Sigmoid colon (tissue), 7 donors: ENCODE measurements around the gene DRAM2. TPM values are rescaled to one million over a fixed set of nuclear protein-coding genes. Genes with fewer than 3 reads are reported as not detected.
"Not testable (repeated sequence)": the region's sequence is repeated elsewhere in the genome, so short reads cannot be mapped to it uniquely, and the experiment has no call there.

Experiments used
- DNase-seq: peaks from one replicate; pipeline ENCODE4 v3.0.0-alpha.2; 2019
- H3K27ac ChIP-seq, 4 donors: fragments of 200-600 bp; sonication (generic); one replicate each; pipeline ENCODE4 v1.5.1; 2016 to 2019; ENCODE audit warnings: mild to moderate bottlenecking in 1 of 4
- H3K27me3 ChIP-seq, 3 donors: fragments of 200-600 bp; sonication (generic); one replicate each; pipeline ENCODE4 v1.5.1; 2019; ENCODE audit warnings: mild to moderate bottlenecking in 1 of 3
- H3K36me3 ChIP-seq, 4 donors: fragments of 200-600 bp; sonication (generic); one replicate each; pipeline ENCODE4 v1.5.1; 2016 to 2019
- H3K4me1 ChIP-seq, 4 donors: fragments of 200-600 bp; sonication (generic); one replicate each; pipeline ENCODE4 v1.5.1; 2017 to 2019
- H3K4me3 ChIP-seq, 4 donors: fragments of 200-600 bp; sonication (generic); one replicate each; pipeline ENCODE4 v1.5.1; 2017 to 2019; ENCODE audit warnings: mild to moderate bottlenecking in 2 of 4, moderate library complexity in 1 of 4
- H3K9me3 ChIP-seq, 4 donors: fragments of 200-600 bp in 3 of 4; sonication (generic) in 3 of 4; one replicate each; pipeline versions ENCODE4 v1.5.1 to v1.6.1; 2013 to 2019
- EP300 ChIP-seq, 4 donors: sonication (generic); formaldehyde crosslinking; IDR thresholded peaks; one replicate each; pipeline ENCODE4 v1.6.1; 2017; ENCODE audit warnings: antibody characterized with exemption in 4 of 4
- POLR2A ChIP-seq, 2 donors: fragments of 450-650 bp; IDR thresholded peaks; one replicate each; pipeline ENCODE4 v1.6.1; 2016; ENCODE audit warnings: antibody characterized with exemption in 2 of 2, mild to moderate bottlenecking in 2 of 2, moderate library complexity in 2 of 2
- POLR2AphosphoS5 ChIP-seq, 4 donors: sonication (generic); formaldehyde crosslinking; IDR thresholded peaks; one replicate each; pipeline ENCODE4 v1.6.1; 2017; ENCODE audit warnings: antibody characterized with exemption in 4 of 4
- WGBS, 2 donors: extraction: QIAGEN DNeasy Blood & Tissue Kit; methylation state at CpG; one replicate each; pipeline ENCODE4 v1.1.7; 2013; 5-methylcytosine and 5-hydroxymethylcytosine counted together
- intact Hi-C: fragments of 100-400 bp; cut with DNase I; formaldehyde crosslinking; loops from one replicate; pipeline ENCODE4 v1.15.1; 2023
- polyA plus RNA-seq, 3 donors: library from polyadenylated mRNA; stranded (reverse); fragments of 200-250 nt; gene quantifications; one replicate each; pipeline ENCODE4 v1.2.3, GENCODE V29; 2013
- total RNA-seq, 4 donors: library from RNA; depleted of rRNA; stranded (reverse); fragments of >200 nt; gene quantifications; one replicate each; pipeline ENCODE4 v1.1.0, GENCODE V29; 2016
- TF ChIP-seq, protein P1 (sequence below), 4 experiments: fragments of 450-650 bp in 3 of 4; fragments of 200-600 bp in 1 of 4; IDR thresholded peaks; one replicate each; pipeline ENCODE4 v1.5.1; 2016 to 2019; ENCODE audit warnings: antibody characterized with exemption in 4 of 4, mild to moderate bottlenecking in 3 of 4, moderate library complexity in 2 of 4
- donor health status: healthy with polysubstance abuse.
- donor health status: Bipolar disorder and iron deficiency.
- donor health status: healthy.

DRAM2 gene
- total and polyA plus RNA-seq, 7 donors: 27.0 to 69.6 (median 52.1) TPM

DNA sequence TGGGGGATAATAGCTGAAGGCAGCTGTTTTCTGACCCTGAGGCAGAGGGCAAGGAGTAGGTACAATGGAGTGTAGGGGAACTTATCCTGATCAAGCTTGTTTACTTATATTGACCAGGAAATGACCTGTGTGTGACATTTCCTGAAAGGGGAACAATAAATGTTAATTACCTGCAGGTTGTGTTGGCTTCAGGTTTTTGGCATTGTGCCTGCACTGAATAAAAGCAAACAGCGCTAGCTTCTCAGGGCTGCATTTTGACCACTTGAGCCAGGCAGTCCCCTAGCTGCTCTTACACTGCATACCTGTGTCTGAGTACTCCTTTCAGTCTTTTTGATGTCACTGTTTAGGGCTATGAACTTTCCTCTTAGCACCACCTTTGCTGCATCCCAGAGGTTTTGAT lies 40.6 kb downstream of the DRAM2 start:
- no peaks in the 10 kb centered on the region for H3K4me1 ChIP-seq

DNA sequence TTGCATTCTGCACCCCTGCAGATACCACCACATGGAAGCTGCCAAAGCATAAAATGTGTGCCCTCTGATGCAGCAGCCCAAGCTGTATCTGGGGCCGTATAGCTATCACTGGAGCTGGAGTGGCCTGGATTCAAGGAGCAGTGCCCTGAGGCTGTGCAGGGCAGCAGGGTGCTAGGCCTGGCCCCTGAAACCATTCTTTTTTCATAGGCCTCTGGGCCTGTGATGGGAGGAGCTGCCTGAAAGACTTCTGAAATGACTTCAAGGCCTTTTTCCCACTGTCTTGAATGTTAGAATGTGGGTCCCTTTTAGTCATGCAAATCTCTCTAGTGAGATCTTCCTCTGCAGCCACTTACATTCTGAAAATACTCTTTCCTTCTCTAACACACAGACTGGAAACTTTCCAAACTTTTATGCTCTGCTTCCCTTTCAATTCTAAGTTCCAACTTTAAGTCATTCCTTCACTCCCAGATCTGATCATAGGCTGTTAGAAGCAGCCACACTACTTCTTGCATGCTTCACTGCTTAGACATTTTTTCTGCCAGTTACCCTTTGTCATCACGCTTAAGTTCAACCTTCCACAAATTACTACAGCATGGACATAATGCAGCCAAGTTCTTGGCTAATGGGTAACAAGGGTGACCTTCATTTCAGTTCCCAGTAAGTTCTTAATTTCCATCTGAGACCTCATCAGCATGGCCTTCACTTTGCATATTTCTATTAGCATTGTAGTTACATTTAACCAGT lies 42.4 kb downstream of the DRAM2 start:
- no peaks in the 10 kb centered on the region for H3K27me3 ChIP-seq
- no peak overlapping the region for H3K27ac ChIP-seq
- no peaks in the 10 kb centered on the region for H3K4me1 ChIP-seq
- DNase-seq: no peak
- intact Hi-C loops: no loop called here
- peaks cover 3 to 7% (median 6%) of the 10 kb centered on the region in 4 donors for H3K9me3 ChIP-seq
- no peak overlapping the region for H3K4me3 ChIP-seq
- H3K36me3 ChIP-seq: no peaks in the 10 kb centered on the region
- no peak for TF ChIP-seq POLR2AphosphoS5 (IDR thresholded peaks at IDR 0.05)
- 88 to 92% methylated on average over 2 of the region's 2 CpGs for WGBS, 2 donors

More for the DNA sequence above, 40.6 kb downstream of the DRAM2 start:
- TF ChIP-seq, protein P1, sequence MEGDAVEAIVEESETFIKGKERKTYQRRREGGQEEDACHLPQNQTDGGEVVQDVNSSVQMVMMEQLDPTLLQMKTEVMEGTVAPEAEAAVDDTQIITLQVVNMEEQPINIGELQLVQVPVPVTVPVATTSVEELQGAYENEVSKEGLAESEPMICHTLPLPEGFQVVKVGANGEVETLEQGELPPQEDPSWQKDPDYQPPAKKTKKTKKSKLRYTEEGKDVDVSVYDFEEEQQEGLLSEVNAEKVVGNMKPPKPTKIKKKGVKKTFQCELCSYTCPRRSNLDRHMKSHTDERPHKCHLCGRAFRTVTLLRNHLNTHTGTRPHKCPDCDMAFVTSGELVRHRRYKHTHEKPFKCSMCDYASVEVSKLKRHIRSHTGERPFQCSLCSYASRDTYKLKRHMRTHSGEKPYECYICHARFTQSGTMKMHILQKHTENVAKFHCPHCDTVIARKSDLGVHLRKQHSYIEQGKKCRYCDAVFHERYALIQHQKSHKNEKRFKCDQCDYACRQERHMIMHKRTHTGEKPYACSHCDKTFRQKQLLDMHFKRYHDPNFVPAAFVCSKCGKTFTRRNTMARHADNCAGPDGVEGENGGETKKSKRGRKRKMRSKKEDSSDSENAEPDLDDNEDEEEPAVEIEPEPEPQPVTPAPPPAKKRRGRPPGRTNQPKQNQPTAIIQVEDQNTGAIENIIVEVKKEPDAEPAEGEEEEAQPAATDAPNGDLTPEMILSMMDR (IDR thresholded peaks at IDR 0.05): no peak
- no peak for TF ChIP-seq EP300 (IDR thresholded peaks at IDR 0.05)
- TF ChIP-seq POLR2AphosphoS5 (IDR thresholded peaks at IDR 0.05): no peak
- Histone ChIP-seq H3K4me3 (no peak overlapping the region), H3K36me3 (no peaks in the 10 kb centered on the region), H3K9me3 (peaks cover 2 to 7% (median 5%) of the 10 kb centered on the region in 4 donors), H3K27me3 (no peaks in the 10 kb centered on the region), H3K27ac (no peak overlapping the region)
- WGBS, 2 donors: 40 to 73% methylated on average over 1 of the region's 1 CpG
- intact Hi-C loops: no loop called here
- no peak for DNase-seq

DNA sequence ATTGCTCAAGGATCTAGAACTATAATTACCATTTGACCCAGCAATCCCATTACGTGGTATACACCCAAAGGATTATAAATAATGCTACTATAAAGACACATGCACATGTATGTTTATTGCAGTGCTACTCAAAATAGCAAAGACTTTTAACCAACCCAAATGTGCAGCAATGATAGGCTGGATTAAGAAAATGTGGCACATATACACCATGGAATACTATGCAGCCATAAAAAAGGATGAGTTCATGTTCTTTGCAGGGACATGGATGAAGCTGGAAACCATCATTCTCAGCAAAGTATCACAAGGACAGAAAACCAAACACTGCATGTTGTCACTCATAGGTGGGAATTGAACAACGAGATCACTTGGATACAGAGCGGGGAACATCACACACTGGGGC lies 44.5 kb downstream of the DRAM2 start:
- H3K27ac ChIP-seq, intact Hi-C loops, H3K27me3 ChIP-seq, H3K36me3 ChIP-seq, H3K4me1 ChIP-seq, H3K9me3 ChIP-seq, H3K4me3 ChIP-seq, DNase-seq: not testable (repeated sequence)
- 87 to 94% methylated on average over 3 of the region's 3 CpGs for WGBS, 2 donors

DNA sequence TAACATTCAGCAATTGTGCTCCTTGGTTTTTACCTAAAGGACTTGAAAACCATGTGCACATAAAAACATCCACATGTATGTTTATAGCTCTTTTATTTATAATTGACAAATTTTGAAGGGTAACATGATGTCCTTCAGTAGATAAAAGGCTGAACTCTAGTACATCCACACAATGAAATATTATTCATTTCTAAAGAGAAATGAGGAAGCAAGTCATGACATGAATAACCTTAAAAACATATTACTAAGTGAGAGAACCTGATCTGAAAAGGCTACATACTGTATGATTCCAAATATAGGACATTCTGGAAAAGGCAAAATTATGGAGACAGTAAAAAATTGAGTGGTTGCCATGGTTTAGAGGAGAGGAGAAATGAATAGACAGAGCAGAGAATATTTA lies 50.3 kb downstream of the DRAM2 start:
- no peak for DNase-seq
- Histone ChIP-seq H3K27me3 (no peaks in the 10 kb centered on the region), H3K36me3 (no peaks in the 10 kb centered on the region)

DNA sequence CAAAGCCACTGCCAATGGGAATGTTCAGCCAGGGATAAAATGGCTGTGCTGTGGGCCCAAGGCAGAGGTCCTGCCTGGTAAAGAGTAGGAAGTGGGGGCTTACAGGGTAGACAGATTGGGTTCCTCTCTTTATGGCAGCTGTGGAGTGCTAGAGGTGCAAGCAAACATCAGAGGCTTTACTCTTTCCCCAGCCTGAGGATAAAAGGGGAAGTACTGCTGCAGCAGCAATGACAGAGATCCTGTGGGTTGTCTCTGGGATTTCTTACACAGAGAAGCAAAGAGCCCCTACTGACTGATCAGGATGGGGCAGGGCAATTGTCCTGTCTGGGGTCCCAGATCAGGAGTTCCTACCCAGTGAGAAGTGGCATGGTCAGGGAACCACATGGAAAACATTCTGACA lies 54.2 kb downstream of the DRAM2 start:
- no peak overlapping the region for H3K27ac ChIP-seq
- no peaks in the 10 kb centered on the region for H3K9me3 ChIP-seq
- no peak overlapping the region for H3K4me3 ChIP-seq

More for the DNA sequence above, 50.3 kb downstream of the DRAM2 start:
- Histone ChIP-seq H3K27ac (no peak overlapping the region), H3K4me3 (no peak overlapping the region), H3K4me1 (no peaks in the 10 kb centered on the region), H3K9me3 (peaks cover 0 to 4% (median 0%) of the 10 kb centered on the region in 4 donors)
- intact Hi-C loops: no loop called here
- TF ChIP-seq POLR2A (IDR thresholded peaks at IDR 0.05) (no peak), EP300 (IDR thresholded peaks at IDR 0.05) (no peak), POLR2AphosphoS5 (IDR thresholded peaks at IDR 0.05) (no peak)
- TF ChIP-seq, protein P1 (IDR thresholded peaks at IDR 0.05): no peak

More for the DNA sequence above, 54.2 kb downstream of the DRAM2 start:
- no peaks in the 10 kb centered on the region for H3K36me3 ChIP-seq
- TF ChIP-seq POLR2A (IDR thresholded peaks at IDR 0.05) (no peak), EP300 (IDR thresholded peaks at IDR 0.05) (no peak), POLR2AphosphoS5 (IDR thresholded peaks at IDR 0.05) (no peak)
- TF ChIP-seq, protein P1 (IDR thresholded peaks at IDR 0.05): no peak
- DNase-seq: no peak
- intact Hi-C loops: no loop called here
- no peaks in the 10 kb centered on the region for H3K27me3 ChIP-seq
- H3K4me1 ChIP-seq: no peaks in the 10 kb centered on the region
